NCI-H187 (cell line): ENCODE results near the gene C20orf204.

Source experiments
- DNase-seq, 2 experiments: peaks; one replicate each; lab custom pipeline; 2025; lab: John Stamatoyannopoulos, UW

C20orf204 gene

GRCh38 chr20:64056889-64057627 is 21.1 kb downstream of the C20orf204 start:
- DNase-seq: no peak

GRCh38 chr20:64057628-64058498 is 21.9 kb downstream of the C20orf204 start:
- DNase-seq: peak; percentile 37 to 69

- no peak for DNase-seq
These were observed 22.6 kb downstream of the C20orf204 start for GRCh38 chr20:64058536-64058935.

- no peak for DNase-seq
These were observed 26.3 kb downstream of the C20orf204 start for GRCh38 chr20:64062276-64062595.

GRCh38 chr20:64062596-64063388 is 26.8 kb downstream of the C20orf204 start, which contains the start of gene TCEA2:
TSS of gene TCEA2 (plus strand) at chr20:64063198. CDS start at chr20:64063313, 115 bp downstream.
- DNase-seq: peak; percentile 86 to 93

- DNase-seq: no peak
These were observed 27.6 kb downstream of the C20orf204 start for GRCh38 chr20:64063389-64064144.

- no peak for DNase-seq
These were observed 28.2 kb downstream of the C20orf204 start for GRCh38 chr20:64064145-64064698.

- no peak for DNase-seq
These were observed 29.3 kb downstream of the C20orf204 start for GRCh38 chr20:64065062-64065973.

GRCh38 chr20:64065974-64066343 is 30.0 kb downstream of the C20orf204 start:
- DNase-seq: no peak

GRCh38 chr20:64067005-64067632 is 31.1 kb downstream of the C20orf204 start:
- DNase-seq: no peak

GRCh38 chr20:64067733-64068307 is 31.8 kb downstream of the C20orf204 start:
- DNase-seq: no peak

- DNase-seq: no peak
These were observed 32.6 kb downstream of the C20orf204 start for GRCh38 chr20:64068386-64069208.

- DNase-seq: no peak
These were observed 33.2 kb downstream of the C20orf204 start for GRCh38 chr20:64069209-64069613.

GRCh38 chr20:64069614-64070243 is 33.7 kb downstream of the C20orf204 start:
- no peak for DNase-seq

GRCh38 chr20:64070244-64070993 is 34.4 kb downstream of the C20orf204 start:
- DNase-seq: no peak

GRCh38 chr20:64071341-64072332 is 35.7 kb downstream of the C20orf204 start:
- DNase-seq: no peak
